ENCODE data around the gene SIGLEC10. TPM values are rescaled to one million over a fixed set of nuclear protein-coding genes. Genes with fewer than 3 reads are reported as not detected.
A peak's percentile ranks its signal among the peaks of the same experiment; 100 is the strongest.

Gene SIGLEC10
- total and polyA plus RNA-seq, 9 of the 15 experiments (the other 6 are each of a cell fraction or from before 2014, with no cell fraction given) = 0.10 to 1.8 (median 0.82) TPM

DNA sequence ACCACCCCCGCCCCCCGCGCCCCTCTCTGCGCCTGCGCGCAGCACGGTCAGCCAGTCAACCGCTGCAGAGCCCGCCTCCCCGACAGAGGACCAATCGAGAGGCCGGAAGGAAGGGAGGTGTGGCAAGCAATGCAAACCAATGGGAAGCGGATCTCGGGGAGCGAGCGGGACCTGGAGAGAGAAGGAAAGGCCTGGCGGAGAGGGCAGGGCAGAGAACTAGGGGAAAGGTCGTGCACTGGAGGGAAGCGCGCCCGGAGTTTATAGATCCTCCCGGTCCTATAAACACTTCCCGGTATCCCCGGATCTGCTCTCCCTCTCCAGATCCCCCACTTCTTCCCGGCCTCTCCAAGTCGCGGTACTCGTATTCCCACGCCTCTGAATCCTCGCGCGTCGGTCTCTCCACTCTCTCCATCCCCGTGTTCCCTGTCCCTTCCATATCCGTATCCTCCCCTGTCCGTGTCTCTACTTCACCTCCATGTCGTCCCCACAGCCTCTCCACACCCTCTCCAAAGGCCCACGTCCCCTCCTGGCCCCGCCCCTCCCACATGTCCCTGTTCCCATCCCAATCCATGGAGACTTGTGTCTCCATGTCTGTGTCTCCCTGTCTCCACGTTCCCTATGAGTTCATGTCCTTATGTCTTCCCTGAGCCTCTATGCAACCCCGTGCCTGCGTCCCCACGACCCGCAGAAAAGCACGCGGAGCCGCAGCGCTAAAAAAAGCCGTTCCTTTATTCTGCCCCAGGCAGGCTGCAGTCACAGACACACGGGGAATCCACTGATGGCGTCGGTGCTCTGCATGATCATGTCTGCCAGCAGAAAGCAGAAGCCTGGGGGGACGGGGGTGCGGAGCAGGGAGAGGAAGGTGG lies 50.8 kb downstream of the SIGLEC10 start (continued):
- TF ChIP-seq, protein P1, sequence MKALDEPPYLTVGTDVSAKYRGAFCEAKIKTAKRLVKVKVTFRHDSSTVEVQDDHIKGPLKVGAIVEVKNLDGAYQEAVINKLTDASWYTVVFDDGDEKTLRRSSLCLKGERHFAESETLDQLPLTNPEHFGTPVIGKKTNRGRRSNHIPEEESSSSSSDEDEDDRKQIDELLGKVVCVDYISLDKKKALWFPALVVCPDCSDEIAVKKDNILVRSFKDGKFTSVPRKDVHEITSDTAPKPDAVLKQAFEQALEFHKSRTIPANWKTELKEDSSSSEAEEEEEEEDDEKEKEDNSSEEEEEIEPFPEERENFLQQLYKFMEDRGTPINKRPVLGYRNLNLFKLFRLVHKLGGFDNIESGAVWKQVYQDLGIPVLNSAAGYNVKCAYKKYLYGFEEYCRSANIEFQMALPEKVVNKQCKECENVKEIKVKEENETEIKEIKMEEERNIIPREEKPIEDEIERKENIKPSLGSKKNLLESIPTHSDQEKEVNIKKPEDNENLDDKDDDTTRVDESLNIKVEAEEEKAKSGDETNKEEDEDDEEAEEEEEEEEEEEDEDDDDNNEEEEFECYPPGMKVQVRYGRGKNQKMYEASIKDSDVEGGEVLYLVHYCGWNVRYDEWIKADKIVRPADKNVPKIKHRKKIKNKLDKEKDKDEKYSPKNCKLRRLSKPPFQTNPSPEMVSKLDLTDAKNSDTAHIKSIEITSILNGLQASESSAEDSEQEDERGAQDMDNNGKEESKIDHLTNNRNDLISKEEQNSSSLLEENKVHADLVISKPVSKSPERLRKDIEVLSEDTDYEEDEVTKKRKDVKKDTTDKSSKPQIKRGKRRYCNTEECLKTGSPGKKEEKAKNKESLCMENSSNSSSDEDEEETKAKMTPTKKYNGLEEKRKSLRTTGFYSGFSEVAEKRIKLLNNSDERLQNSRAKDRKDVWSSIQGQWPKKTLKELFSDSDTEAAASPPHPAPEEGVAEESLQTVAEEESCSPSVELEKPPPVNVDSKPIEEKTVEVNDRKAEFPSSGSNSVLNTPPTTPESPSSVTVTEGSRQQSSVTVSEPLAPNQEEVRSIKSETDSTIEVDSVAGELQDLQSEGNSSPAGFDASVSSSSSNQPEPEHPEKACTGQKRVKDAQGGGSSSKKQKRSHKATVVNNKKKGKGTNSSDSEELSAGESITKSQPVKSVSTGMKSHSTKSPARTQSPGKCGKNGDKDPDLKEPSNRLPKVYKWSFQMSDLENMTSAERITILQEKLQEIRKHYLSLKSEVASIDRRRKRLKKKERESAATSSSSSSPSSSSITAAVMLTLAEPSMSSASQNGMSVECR (CRISPR knock-in tag; IDR thresholded peaks at IDR 0.05) = no peak
- TF ChIP-seq C11orf30 (IDR thresholded peaks at IDR 0.05; ENCODE audit: low read depth) (no peak), SETDB1 (IDR thresholded peaks at IDR 0.05; ENCODE audit: low read length) (no peak), PHF20 (IDR thresholded peaks at IDR 0.05; ENCODE audit: partially characterized antibody) (no peak), ZNF3 (CRISPR knock-in tag; IDR thresholded peaks at IDR 0.05) (no peak), NCOA2 (IDR thresholded peaks at IDR 0.05; ENCODE audit: partially characterized antibody in 2 of 2) (no peak), NR2C1 (IDR thresholded peaks at IDR 0.05) (no peak), NR2C1 (tag; IDR thresholded peaks at IDR 0.05) (0 out of 2 replicates have a peak, but pooled peaks have one; percentile 24), BCL6 (CRISPR knock-in tag; IDR thresholded peaks at IDR 0.05) (no peak), ZNF174 (CRISPR knock-in tag; IDR thresholded peaks at IDR 0.05) (no peak), DNMT1 (IDR thresholded peaks at IDR 0.05) (0 out of 2 replicates have a peak, but pooled peaks have one; percentile 47), MAFF (IDR thresholded peaks at IDR 0.05; ENCODE audit: low read length) (no peak), ZNF408 (CRISPR knock-in tag; IDR thresholded peaks at IDR 0.05; ENCODE audit: low read depth) (no peak), GABPB2 (CRISPR knock-in tag; conservative IDR thresholded peaks at IDR 0.05) (no peak)
- TF ChIP-seq, protein P2, sequence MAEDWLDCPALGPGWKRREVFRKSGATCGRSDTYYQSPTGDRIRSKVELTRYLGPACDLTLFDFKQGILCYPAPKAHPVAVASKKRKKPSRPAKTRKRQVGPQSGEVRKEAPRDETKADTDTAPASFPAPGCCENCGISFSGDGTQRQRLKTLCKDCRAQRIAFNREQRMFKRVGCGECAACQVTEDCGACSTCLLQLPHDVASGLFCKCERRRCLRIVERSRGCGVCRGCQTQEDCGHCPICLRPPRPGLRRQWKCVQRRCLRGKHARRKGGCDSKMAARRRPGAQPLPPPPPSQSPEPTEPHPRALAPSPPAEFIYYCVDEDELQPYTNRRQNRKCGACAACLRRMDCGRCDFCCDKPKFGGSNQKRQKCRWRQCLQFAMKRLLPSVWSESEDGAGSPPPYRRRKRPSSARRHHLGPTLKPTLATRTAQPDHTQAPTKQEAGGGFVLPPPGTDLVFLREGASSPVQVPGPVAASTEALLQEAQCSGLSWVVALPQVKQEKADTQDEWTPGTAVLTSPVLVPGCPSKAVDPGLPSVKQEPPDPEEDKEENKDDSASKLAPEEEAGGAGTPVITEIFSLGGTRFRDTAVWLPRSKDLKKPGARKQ (CRISPR knock-in tag; IDR thresholded peaks at IDR 0.05) = no peak
- TF ChIP-seq, protein P3, sequence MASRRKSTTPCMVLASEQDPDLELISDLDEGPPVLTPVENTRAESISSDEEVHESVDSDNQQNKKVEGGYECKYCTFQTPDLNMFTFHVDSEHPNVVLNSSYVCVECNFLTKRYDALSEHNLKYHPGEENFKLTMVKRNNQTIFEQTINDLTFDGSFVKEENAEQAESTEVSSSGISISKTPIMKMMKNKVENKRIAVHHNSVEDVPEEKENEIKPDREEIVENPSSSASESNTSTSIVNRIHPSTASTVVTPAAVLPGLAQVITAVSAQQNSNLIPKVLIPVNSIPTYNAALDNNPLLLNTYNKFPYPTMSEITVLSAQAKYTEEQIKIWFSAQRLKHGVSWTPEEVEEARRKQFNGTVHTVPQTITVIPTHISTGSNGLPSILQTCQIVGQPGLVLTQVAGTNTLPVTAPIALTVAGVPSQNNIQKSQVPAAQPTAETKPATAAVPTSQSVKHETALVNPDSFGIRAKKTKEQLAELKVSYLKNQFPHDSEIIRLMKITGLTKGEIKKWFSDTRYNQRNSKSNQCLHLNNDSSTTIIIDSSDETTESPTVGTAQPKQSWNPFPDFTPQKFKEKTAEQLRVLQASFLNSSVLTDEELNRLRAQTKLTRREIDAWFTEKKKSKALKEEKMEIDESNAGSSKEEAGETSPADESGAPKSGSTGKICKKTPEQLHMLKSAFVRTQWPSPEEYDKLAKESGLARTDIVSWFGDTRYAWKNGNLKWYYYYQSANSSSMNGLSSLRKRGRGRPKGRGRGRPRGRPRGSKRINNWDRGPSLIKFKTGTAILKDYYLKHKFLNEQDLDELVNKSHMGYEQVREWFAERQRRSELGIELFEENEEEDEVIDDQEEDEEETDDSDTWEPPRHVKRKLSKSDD (conservative IDR thresholded peaks at IDR 0.05; ENCODE audit: low read length) = no peak
- TF ChIP-seq, protein P4, sequence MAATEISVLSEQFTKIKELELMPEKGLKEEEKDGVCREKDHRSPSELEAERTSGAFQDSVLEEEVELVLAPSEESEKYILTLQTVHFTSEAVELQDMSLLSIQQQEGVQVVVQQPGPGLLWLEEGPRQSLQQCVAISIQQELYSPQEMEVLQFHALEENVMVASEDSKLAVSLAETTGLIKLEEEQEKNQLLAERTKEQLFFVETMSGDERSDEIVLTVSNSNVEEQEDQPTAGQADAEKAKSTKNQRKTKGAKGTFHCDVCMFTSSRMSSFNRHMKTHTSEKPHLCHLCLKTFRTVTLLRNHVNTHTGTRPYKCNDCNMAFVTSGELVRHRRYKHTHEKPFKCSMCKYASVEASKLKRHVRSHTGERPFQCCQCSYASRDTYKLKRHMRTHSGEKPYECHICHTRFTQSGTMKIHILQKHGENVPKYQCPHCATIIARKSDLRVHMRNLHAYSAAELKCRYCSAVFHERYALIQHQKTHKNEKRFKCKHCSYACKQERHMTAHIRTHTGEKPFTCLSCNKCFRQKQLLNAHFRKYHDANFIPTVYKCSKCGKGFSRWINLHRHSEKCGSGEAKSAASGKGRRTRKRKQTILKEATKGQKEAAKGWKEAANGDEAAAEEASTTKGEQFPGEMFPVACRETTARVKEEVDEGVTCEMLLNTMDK (IDR thresholded peaks at IDR 0.05; ENCODE audit: borderline replicate concordance, insufficient read depth, low read depth, low read length, poor library complexity, severe bottlenecking) = no peak

All from K562 (cell line).